ENCODE measurements around the gene PIGB.

- no peak for TF ChIP-seq CTCF (conservative IDR thresholded peaks at IDR 0.05; ENCODE audit: low read length)
- no peak for TF ChIP-seq EZH2phosphoT487 (IDR thresholded peaks at IDR 0.05; ENCODE audit: borderline replicate concordance, low read depth, low read length)
Measured at GRCh38 chr15:55288006-55288717, 30.9 kb upstream of the PIGB start.
